ENCODE results near the gene CHST15. TPM values are rescaled to one million over a fixed set of nuclear protein-coding genes. Genes with fewer than 3 reads are reported as not detected.

CHST15 gene
- total and polyA plus RNA-seq, 2 of the 13 experiments (the other 11 are each of a cell fraction or from before 2014, with no cell fraction given), result 1.4 to 94.7 TPM

DNA sequence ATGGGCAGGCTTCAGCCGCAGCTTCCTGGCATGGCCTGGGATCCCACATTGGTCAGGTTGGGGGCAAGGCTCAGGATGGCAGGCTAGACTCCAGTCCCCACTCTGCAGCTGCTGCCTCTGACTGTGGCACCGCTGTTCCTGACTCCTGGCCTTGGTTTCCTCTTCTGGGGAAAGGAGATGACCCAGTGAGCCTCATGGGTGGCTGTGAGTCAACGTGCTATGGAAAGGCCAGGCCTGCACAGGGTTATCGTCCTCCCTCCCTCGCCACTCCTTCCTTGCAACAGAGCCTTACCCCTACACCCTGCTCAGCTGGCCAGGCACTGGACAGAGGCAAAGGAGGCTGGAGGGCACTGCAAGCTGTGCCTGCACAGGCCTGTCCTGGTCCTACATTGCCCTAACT is 36.1 kb upstream of the CHST15 start:
- intact Hi-C loops (cut with micrococcal nuclease; ENCODE audit: unreplicated experiment), result no loop called here
- H4K20me1 ChIP-seq (ENCODE audit: insufficient read depth, low read length), result no peaks in the 10 kb centered on the region
- in situ Hi-C loops (cut with HindIII; ENCODE audit: extremely low pct_ligation_motif_present, low pct_unique_long_range_greater_than_20kb), result no loop called here

More for the DNA sequence above, 36.1 kb upstream of the CHST15 start:
- H3K4me3 ChIP-seq (replicated peaks in 1 of 3; ENCODE audit: insufficient read depth in 1 of 3, low read depth in 2 of 3, low read length in 3 of 3), result no peak overlapping the region
- no peak overlapping the region for H3K27ac ChIP-seq (ENCODE audit: extremely low read length, insufficient read depth, low read length)
- 8% methylated on average over 3 of the region's 5 CpGs for WGBS (ENCODE audit: low lambda C conversion rate)
- no peaks in the 10 kb centered on the region for H3K79me2 ChIP-seq (ENCODE audit: insufficient read depth, low read length)
- H3K4me1 ChIP-seq (ENCODE audit: insufficient read depth, low read length), result peaks cover 49% of the 10 kb centered on the region
- no peak for ATAC-seq
- H3K4me2 ChIP-seq (ENCODE audit: low read depth, low read length), result no peak overlapping the region
- H3K9ac ChIP-seq (ENCODE audit: insufficient read depth, low read depth, low read length), result no peak overlapping the region
- H2AFZ ChIP-seq (ENCODE audit: low read length), result no peak overlapping the region
- no TSS peak for BruUV-seq (replicated peaks)
- ChIA-PET POLR2A (no interaction called here), CTCF (ENCODE audit: low intra/inter-chr PET ratio, low total read pairs) (no interaction called here)
- FAIRE-seq, result no peak
- H3K36me3 ChIP-seq (replicated peaks in 1 of 2; ENCODE audit: control insufficient read depth in 1 of 2, insufficient read depth in 2 of 2, low read length in 2 of 2), result no peaks in the 10 kb centered on the region
- TF ChIP-seq ARNT (IDR thresholded peaks at IDR 0.05), result no peak
- TF ChIP-seq EED (CRISPR knock-in tag; IDR thresholded peaks at IDR 0.05), result no peak
- TF ChIP-seq GPN1 (CRISPR knock-in tag; IDR thresholded peaks at IDR 0.05; ENCODE audit: borderline replicate concordance), result no peak
- no peak for TF ChIP-seq EP300 (IDR thresholded peaks at IDR 0.05; ENCODE audit: low read depth in 2 of 2, low read length in 2 of 2)
- TF ChIP-seq EP300 (CRISPR knock-in tag; IDR thresholded peaks at IDR 0.05; ENCODE audit: borderline replicate concordance), result no peak
- no peak for TF ChIP-seq KDM3A (CRISPR knock-in tag; IDR thresholded peaks at IDR 0.05; ENCODE audit: low read depth)
- no peak for TF ChIP-seq ZFP36L1 (CRISPR knock-in tag; IDR thresholded peaks at IDR 0.05)
- no peak for TF ChIP-seq ZNF562 (CRISPR knock-in tag; IDR thresholded peaks at IDR 0.05; ENCODE audit: borderline replicate concordance)
- TF ChIP-seq NFKBIZ (CRISPR knock-in tag; IDR thresholded peaks at IDR 0.05), result no peak
- no peak for TF ChIP-seq ZNF512B (CRISPR knock-in tag; IDR thresholded peaks at IDR 0.05; ENCODE audit: borderline replicate concordance)
- no peak for TF ChIP-seq SAP130 (CRISPR knock-in tag; IDR thresholded peaks at IDR 0.05; ENCODE audit: low read depth)
- TF ChIP-seq ZNF160 (CRISPR knock-in tag; IDR thresholded peaks at IDR 0.05), result no peak
- TF ChIP-seq, protein P1, sequence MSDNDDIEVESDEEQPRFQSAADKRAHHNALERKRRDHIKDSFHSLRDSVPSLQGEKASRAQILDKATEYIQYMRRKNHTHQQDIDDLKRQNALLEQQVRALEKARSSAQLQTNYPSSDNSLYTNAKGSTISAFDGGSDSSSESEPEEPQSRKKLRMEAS (IDR thresholded peaks at IDR 0.05), result no peak
- no peak for TF ChIP-seq WIZ (CRISPR knock-in tag; IDR thresholded peaks at IDR 0.05)
- TF ChIP-seq NR2F2 (IDR thresholded peaks at IDR 0.05; ENCODE audit: borderline replicate concordance, low read depth), result no peak
- no peak for TF ChIP-seq HOXA9 (CRISPR knock-in tag; IDR thresholded peaks at IDR 0.05; ENCODE audit: borderline replicate concordance)
- H3K27me3 ChIP-seq (ENCODE audit: control insufficient read depth in 1 of 2, insufficient read depth in 2 of 2, low read length in 2 of 2), result peaks cover 18 to 69% of the 10 kb centered on the region in 2 experiments; a peak in 4 of 5 replicates
- no peaks in the 10 kb centered on the region for H3K9me3 ChIP-seq (ENCODE audit: low read length)
- DNase-seq (ENCODE audit: low spot score), result no peak

Measured in HepG2 (cell line).